SK-N-MC (cell line): ENCODE results near the gene ARAF.
A peak's percentile ranks its signal among the peaks of the same experiment; 100 is the strongest.
"Not testable (repeated sequence)": the region's sequence is repeated elsewhere in the genome, so short reads cannot be mapped to it uniquely, and the experiment has no call there.

ENCODE experiments used
- DNase-seq: peaks from one replicate; pipeline ENCODE4 v3.0.0-alpha.2; 2011; ENCODE audit warnings: low read depth, low spot score
- H3K27ac ChIP-seq: fragments of 200-600 bp; sonication (generic); 2 replicates; pipeline ENCODE4 v1.5.1; 2016; ENCODE audit warnings: mixed run types
- H3K36me3 ChIP-seq: fragments of 200-600 bp; sonication (generic); 2 replicates; pipeline ENCODE4 v1.6.1; 2017; ENCODE audit warnings: antibody characterized with exemption, low read length, mixed read lengths; ENCODE audit not compliant: insufficient read depth
- H3K4me3 ChIP-seq: fragments of 200-600 bp; sonication (generic); 2 replicates; pipeline ENCODE4 v1.5.1; 2016
- H3K9ac ChIP-seq: fragments of 200-600 bp; sonication (generic); 2 replicates; pipeline ENCODE4 v1.8.0; 2017; ENCODE audit warnings: mixed run types, mixed read lengths; ENCODE audit not compliant: insufficient read length
- H3K9me3 ChIP-seq: fragments of 200-600 bp; sonication (generic); 2 replicates; pipeline ENCODE4 v1.6.1; 2017; ENCODE audit warnings: low read depth, mild to moderate bottlenecking, antibody characterized with exemption, low read length, moderate library complexity, mixed read lengths
- EZH2 ChIP-seq: fragments of 200-600 bp; sonication (generic); IDR thresholded peaks from one replicate; pipeline ENCODE4 v1.6.1; 2017; ENCODE audit warnings: antibody characterized with exemption
- FOXP2 ChIP-seq: optimal IDR thresholded peaks from 2 replicates; pipeline ENCODE3; 2011; ENCODE audit warnings: mild to moderate bottlenecking, moderate library complexity; ENCODE audit not compliant: insufficient read depth; ENCODE audit errors: extremely low read length, control extremely low read depth
- POLR2AphosphoS5 ChIP-seq: IDR thresholded peaks from 2 replicates; pipeline ENCODE4 v1.6.1; 2012; ENCODE audit warnings: mild to moderate bottlenecking, low read depth, low read length, borderline replicate concordance

The ARAF gene

DNA sequence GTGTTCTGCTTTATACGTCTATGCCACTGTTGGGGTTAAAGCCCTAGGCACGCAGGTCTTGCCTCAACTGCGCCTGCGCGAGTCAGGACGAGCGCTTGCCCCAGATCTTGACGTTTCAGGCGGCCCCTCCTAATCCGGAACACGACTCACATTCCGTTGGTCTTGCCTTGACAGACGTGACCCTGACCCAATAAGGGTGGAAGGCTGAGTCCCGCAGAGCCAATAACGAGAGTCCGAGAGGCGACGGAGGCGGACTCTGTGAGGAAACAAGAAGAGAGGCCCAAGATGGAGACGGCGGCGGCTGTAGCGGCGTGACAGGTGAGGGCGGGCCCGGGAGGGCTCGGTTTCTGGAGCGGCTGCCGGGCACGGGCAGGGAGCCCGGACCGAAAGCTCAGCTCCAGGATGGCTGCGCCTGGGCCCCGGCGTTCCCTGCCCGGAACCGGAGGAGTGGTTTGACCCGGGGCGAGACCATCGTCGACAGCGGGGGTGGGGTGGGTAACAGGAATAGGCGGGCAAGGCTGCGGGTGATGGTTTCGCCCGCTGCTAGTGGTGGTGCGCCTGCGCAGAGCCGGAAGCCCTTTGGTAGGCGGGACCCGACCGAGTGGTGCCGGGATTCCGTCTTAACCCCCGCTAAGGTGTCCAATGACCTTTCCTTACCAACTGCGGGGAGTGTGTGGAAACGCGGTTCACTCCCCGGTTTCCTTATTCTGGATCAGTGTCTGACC is at the start of gene ARAF:
Gene ARAF, plus strand, starts transcription at position 272 of the 725 bp plus-strand sequence. CDS start 1,763 bp downstream, outside the sequence.
- Histone ChIP-seq H3K27ac (peak within 1 kb of the TSS; percentile 83), H3K9me3 (no peaks in the 10 kb centered on the region), H3K9ac (peak within 1 kb of the TSS; percentile 84), H3K36me3 (peaks cover 29% of the 10 kb centered on the region; the same call in 1 of the 2 replicates), H3K4me3 (peak within 1 kb of the TSS; percentile 83)
- TF ChIP-seq EZH2, result no peak
- peak; percentile 64 for TF ChIP-seq POLR2AphosphoS5
- TF ChIP-seq FOXP2, result no peak
- DNase-seq, result peak; percentile 95

DNA sequence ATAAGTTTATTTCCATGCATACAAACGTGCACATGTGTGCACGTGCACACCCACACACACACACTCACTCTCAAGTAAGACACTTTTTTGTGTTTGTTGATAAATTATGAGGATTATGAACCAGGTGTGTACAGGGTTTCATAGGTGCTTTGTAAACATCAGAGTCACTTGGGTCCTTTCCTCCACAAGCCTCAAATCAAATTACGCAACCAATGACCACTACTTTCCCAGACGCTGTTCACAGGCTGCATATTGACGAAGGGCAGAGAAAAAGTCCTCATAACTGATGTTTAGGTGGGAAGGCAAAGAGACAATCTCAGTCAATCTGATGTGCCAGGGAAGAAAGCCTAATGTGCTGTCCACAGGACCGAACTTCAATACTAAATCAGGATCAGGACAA is 48.6 kb upstream of the ARAF start:
- peak overlapping the region; percentile 45 for H3K4me3 ChIP-seq
- H3K36me3 ChIP-seq, H3K9me3 ChIP-seq, H3K9ac ChIP-seq, H3K27ac ChIP-seq, DNase-seq: not testable (repeated sequence)

- not testable (repeated sequence) for H3K27ac ChIP-seq, H3K9me3 ChIP-seq, H3K36me3 ChIP-seq, DNase-seq
- peak overlapping the region; percentile 66 for H3K9ac ChIP-seq
- H3K4me3 ChIP-seq, result peak overlapping the region; percentile 82
Observed at GRCh38 chrX:47513034-47513965, 47.7 kb upstream of the ARAF start.

GRCh38 chrX:47514533-47515235 is 46.3 kb upstream of the ARAF start:
- H3K27ac ChIP-seq, result no peak overlapping the region
- TF ChIP-seq POLR2AphosphoS5, result no peak
- no peak for TF ChIP-seq EZH2
- no peak for TF ChIP-seq FOXP2
- H3K36me3 ChIP-seq, result no peaks in the 10 kb centered on the region
- no peak for DNase-seq
- no peak overlapping the region for H3K9ac ChIP-seq
- H3K4me3 ChIP-seq, result no peak overlapping the region
- no peaks in the 10 kb centered on the region for H3K9me3 ChIP-seq

GRCh38 chrX:47515941-47516665 is 44.9 kb upstream of the ARAF start:
- Histone ChIP-seq H3K27ac (no peak overlapping the region), H3K9me3 (no peaks in the 10 kb centered on the region), H3K36me3 (no peaks in the 10 kb centered on the region), H3K4me3 (no peak overlapping the region), H3K9ac (no peak overlapping the region)
- no peak for DNase-seq
- TF ChIP-seq FOXP2, result no peak
- no peak for TF ChIP-seq EZH2
- TF ChIP-seq POLR2AphosphoS5, result no peak

DNA sequence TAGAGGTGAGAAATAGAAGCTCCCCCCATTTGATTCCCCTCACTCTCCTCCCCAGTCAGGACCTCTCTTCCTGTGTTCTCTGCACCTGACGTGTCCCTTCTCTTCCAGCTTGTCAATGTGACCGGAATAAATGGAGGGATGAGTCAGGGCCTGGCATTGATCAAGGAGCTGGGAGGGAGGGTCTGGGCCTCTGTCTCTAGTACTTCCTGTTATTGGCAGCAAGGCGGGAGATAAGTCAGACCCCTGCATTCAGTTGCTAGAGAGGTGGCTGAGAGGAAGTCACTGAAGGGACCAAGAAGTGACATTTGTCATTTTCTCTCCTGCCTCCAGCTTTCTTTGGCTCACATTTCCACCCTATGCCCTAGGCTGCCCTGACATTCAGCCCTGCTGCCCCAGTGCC is 42.9 kb upstream of the ARAF start:
- no peak overlapping the region for H3K4me3 ChIP-seq
- H3K9ac ChIP-seq, result no peak overlapping the region
- H3K9me3 ChIP-seq, result no peaks in the 10 kb centered on the region
- no peak for TF ChIP-seq EZH2
- no peak for TF ChIP-seq FOXP2
- TF ChIP-seq POLR2AphosphoS5, result no peak
- H3K36me3 ChIP-seq, result no peaks in the 10 kb centered on the region
- DNase-seq, result no peak
- no peak overlapping the region for H3K27ac ChIP-seq

- H3K4me3 ChIP-seq, result no peak overlapping the region
- H3K9ac ChIP-seq, result no peak overlapping the region
- H3K36me3 ChIP-seq, result no peaks in the 10 kb centered on the region
- H3K27ac ChIP-seq, result no peak overlapping the region
- no peaks in the 10 kb centered on the region for H3K9me3 ChIP-seq
- TF ChIP-seq POLR2AphosphoS5 (no peak), FOXP2 (no peak), EZH2 (no peak)
- DNase-seq, result no peak
Observed at GRCh38 chrX:47523297-47523696, 37.7 kb upstream of the ARAF start.

- no peaks in the 10 kb centered on the region for H3K9me3 ChIP-seq
- no peak for DNase-seq
- H3K36me3 ChIP-seq, result no peaks in the 10 kb centered on the region
- TF ChIP-seq FOXP2, result no peak
- no peak for TF ChIP-seq POLR2AphosphoS5
- no peak for TF ChIP-seq EZH2
- no peak overlapping the region for H3K4me3 ChIP-seq
- no peak overlapping the region for H3K9ac ChIP-seq
- H3K27ac ChIP-seq, result no peak overlapping the region
Observed at GRCh38 chrX:47523713-47524166, 37.3 kb upstream of the ARAF start.
